GM10248 (cell line): ENCODE measurements around the gene DHRS11.

Source experiments
- CTCF ChIA-PET: fragments of 300-600 bp; sonication (Branson Sonifier 250); formaldehyde crosslinking; extraction: SDS; loops from one replicate; lab custom pipeline; 2021; ENCODE audit warnings: antibody characterized with exemption; lab: Yijun Ruan, JAX
- POLR2A ChIA-PET: fragments of 350-650 bp; sonication (Branson Sonifier 250); formaldehyde crosslinking; extraction: SDS; loops from one replicate; lab custom pipeline; 2020; ENCODE audit warnings: antibody characterized with exemption; lab: Yijun Ruan, JAX
- DNase-seq: peaks from one replicate; pipeline ENCODE4 v3.0.0; 2012; ENCODE audit errors: extremely low spot score
- CTCF ChIP-seq: IDR thresholded peaks from 2 replicates; pipeline ENCODE4 v1.5.1; 2012; ENCODE audit warnings: mild to moderate bottlenecking, low read depth; ENCODE audit errors: extremely low read depth, missing control alignments, control extremely low read depth

DHRS11 gene

GRCh38 chr17:36591434-36592315 is at the start of gene DHRS11:
Gene DHRS11, plus strand, starts transcription at chr17:36591879. Its CDS starts 131 bp downstream, at chr17:36592010.
- DNase-seq: peak; percentile 95
- ChIA-PET POLR2A (interaction anchor here (0.6 to 0.8 kb wide), 2 partner anchors 9 to 37 kb away, joined by 3 to 4 read pairs; partner anchors contain the start of gene MRM1), CTCF (interaction anchor here (5.3 kb wide), 1 partner anchor 11 kb away, joined by 43 read pairs; the partner anchor contains the start of gene MRM1)
- TF ChIP-seq CTCF: peak; percentile 21

GRCh38 chr17:36542755-36543154 is 48.9 kb upstream of the DHRS11 start:
- POLR2A ChIA-PET: no interaction called here
- TF ChIP-seq CTCF: no peak
- no peak for DNase-seq
- CTCF ChIA-PET: interaction anchor here (1.5 to 1.8 kb wide), 2 partner anchors 9 to 60 kb away, joined by 5 to 6 read pairs; no protein-coding TSS in a partner anchor

GRCh38 chr17:36544044-36544306 is 47.7 kb upstream of the DHRS11 start:
- ChIA-PET POLR2A (no interaction called here), CTCF (interaction anchor here (1.3 to 1.8 kb wide), 4 partner anchors 8 to 61 kb away, joined by 3 to 6 read pairs (median 4); no protein-coding TSS in a partner anchor)
- peak; percentile 42 for DNase-seq
- TF ChIP-seq CTCF: peak; percentile 31

GRCh38 chr17:36544307-36545076 is 47.2 kb upstream of the DHRS11 start, which contains the start of gene GGNBP2:
Gene GGNBP2, plus strand, starts transcription at chr17:36544919. Its CDS starts 806 bp downstream, at chr17:36545725.
- no peak for TF ChIP-seq CTCF
- CTCF ChIA-PET: interaction anchor here (1.3 to 1.8 kb wide), 4 partner anchors 9 to 61 kb away, joined by 3 to 6 read pairs (median 4); no protein-coding TSS in a partner anchor
- DNase-seq: peak; percentile 94
- POLR2A ChIA-PET: interaction anchor here (0.6 to 0.9 kb wide), 5 partner anchors 12 to 840 kb away, joined by 3 to 7 read pairs (median 4); partner anchors contain the start of gene MRM1

GRCh38 chr17:36545077-36545464 is 46.6 kb upstream of the DHRS11 start:
- ChIA-PET POLR2A (interaction anchor here (0.6 to 1.0 kb wide), 6 partner anchors 9 to 840 kb away, joined by 3 to 7 read pairs (median 4); partner anchors contain the start of gene MRM1), CTCF (interaction anchor here (1.3 kb wide), 2 partner anchors 9 to 13 kb away, joined by 4 to 6 read pairs; no protein-coding TSS in a partner anchor)
- TF ChIP-seq CTCF: no peak
- DNase-seq: no peak
